Subcutaneous adipose tissue (tissue), 4 donors: Measurements from ENCODE around the gene MB. TPM values are rescaled to one million over a fixed set of nuclear protein-coding genes. Genes with fewer than 3 reads are reported as not detected.

Experiments
- total RNA-seq, 4 donors: library from RNA; depleted of rRNA; stranded (reverse); fragments of >200 nt; gene quantifications; one replicate each; pipeline ENCODE4 v1.1.0, GENCODE V29; 2016
- TF ChIP-seq, protein P1 (sequence below): fragments of 450-650 bp; IDR thresholded peaks from one replicate; pipeline ENCODE4 v1.5.1; 2016; ENCODE audit warnings: low read depth, mild to moderate bottlenecking, control low read depth, antibody characterized with exemption, moderate library complexity

The MB gene
- total RNA-seq, 4 donors from 2014 or later = not detected

- TF ChIP-seq, protein P1, sequence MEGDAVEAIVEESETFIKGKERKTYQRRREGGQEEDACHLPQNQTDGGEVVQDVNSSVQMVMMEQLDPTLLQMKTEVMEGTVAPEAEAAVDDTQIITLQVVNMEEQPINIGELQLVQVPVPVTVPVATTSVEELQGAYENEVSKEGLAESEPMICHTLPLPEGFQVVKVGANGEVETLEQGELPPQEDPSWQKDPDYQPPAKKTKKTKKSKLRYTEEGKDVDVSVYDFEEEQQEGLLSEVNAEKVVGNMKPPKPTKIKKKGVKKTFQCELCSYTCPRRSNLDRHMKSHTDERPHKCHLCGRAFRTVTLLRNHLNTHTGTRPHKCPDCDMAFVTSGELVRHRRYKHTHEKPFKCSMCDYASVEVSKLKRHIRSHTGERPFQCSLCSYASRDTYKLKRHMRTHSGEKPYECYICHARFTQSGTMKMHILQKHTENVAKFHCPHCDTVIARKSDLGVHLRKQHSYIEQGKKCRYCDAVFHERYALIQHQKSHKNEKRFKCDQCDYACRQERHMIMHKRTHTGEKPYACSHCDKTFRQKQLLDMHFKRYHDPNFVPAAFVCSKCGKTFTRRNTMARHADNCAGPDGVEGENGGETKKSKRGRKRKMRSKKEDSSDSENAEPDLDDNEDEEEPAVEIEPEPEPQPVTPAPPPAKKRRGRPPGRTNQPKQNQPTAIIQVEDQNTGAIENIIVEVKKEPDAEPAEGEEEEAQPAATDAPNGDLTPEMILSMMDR = no peak
Measured at GRCh38 chr22:35599364-35599763, 17.8 kb downstream of the MB start.

DNA sequence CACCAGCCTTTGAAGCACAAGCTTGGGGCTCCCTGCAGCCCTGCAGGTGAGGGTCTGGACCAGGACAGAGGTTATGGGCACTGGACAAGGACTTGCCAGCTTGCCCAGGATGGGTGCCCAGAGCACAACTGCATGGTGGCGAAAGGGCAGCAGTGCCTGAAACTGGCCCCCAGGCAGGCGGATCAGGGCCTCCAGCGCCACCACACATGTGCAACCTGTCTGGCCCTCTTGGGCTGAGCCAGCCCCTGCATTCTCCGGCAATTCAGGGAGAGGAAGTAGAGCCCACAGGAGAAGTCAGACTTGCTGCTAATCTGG is 18.8 kb downstream of the MB start:
- TF ChIP-seq, protein P1 = no peak

DNA sequence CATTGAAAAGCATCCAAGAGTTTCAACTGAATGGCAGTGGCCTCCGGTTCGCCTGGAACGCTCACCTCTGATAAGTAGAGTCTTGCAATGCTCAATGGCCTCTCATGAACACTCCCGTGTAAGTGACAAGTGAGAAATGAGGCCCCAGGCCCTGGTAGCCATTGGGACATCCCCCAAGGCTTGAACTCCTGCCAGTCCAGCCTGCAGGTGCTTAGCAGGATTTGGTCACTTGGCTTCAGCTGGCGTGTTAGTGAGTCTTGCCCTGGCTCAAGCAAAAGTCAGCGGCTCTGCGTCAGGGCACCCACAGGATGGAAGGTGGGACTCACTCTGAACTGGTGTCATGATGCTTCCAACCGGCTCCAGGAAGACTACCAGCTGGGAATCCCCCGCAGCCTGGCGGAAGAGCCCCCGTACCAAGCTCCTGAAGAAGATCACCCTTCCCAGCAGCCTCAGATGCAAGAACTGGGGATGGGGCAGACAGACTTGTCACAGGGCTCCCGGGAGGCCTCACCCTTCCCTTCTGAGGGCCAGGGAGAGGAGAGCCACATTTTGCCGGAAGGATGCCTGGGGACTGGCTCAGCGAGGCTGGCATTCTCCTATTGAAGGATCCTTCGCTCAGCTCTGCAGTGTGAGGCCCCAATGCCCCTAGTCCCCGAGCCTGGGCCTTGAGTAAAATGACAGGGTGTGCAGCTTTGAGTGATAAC is 19.3 kb downstream of the MB start:
- TF ChIP-seq, protein P1 = no peak

DNA sequence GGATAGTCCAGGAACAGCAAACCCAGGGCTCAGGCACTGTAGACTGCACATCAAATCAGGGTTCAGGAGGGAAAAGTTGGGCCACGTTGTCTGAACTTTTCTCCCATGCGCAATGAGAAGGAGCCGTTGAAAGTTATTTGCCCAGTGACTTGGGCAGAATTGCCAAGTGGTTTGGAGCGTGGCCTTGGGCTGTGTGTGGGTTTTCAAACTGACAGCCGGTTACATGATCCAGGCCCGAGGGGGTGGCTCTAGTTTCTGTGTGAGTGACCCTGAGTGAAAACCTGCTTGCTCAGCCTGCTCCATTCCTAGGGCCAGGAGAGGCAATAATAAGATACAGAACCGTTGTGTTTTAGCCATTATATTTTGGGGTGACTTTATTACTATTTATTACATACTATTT is 20.3 kb downstream of the MB start:
- TF ChIP-seq, protein P1 = no peak

DNA sequence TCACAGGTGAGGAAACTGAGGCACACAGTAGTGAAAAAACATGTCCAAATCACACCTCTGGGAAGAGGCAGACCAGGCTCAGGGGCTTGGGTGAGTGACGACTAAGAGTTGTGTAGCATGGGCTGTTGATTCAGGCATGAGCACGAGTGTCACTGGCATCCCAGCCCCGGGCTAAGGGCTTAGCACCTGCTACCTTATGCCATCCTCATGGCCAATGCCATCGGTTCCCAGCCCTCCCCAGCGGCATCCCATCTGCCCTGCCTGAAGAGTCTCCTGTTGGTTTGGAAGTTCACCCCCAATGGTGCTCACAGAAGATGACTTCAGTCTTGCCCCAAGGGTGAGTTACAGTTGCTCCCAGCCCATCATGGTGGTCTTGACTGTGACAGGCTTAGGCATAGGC is 22.4 kb downstream of the MB start:
- TF ChIP-seq, protein P1 = no peak

GRCh38 chr22:35593891-35594470 is 23.1 kb downstream of the MB start:
- TF ChIP-seq, protein P1 = no peak

GRCh38 chr22:35593071-35593890 is 23.8 kb downstream of the MB start:
- TF ChIP-seq, protein P1 = no peak
